Measurements from ENCODE around the gene CNOT6. TPM values are rescaled to one million over a fixed set of nuclear protein-coding genes. Genes with fewer than 3 reads are reported as not detected.

Gene CNOT6
- total and polyA plus RNA-seq, 8 donors: 4.7 to 38.2 (median 12.5) TPM

- intact Hi-C loops (cut with DNase I; ENCODE audit: low total_unique reads): no loop called here
- DNase-seq: no peak
- H3K4me1 ChIP-seq: peaks cover 0 to 6% (median 2%) of the 10 kb centered on the region in 4 donors
- peaks cover 0 to 22% (median 5%) of the 10 kb centered on the region in 3 donors for H3K27me3 ChIP-seq
- TF ChIP-seq POLR2AphosphoS5 (IDR thresholded peaks at IDR 0.05) (no peak), EP300 (IDR thresholded peaks at IDR 0.05) (no peak), CTCF (IDR thresholded peaks at IDR 0.05) (no peak), POLR2A (IDR thresholded peaks at IDR 0.05) (no peak)
- 75 to 85% (median 82%) methylated on average over 11 of the region's 11 CpGs for WGBS, 5 donors
- no peaks in the 10 kb centered on the region for H3K9me3 ChIP-seq
- H3K27ac ChIP-seq: no peak overlapping the region
- no peak overlapping the region for H3K4me3 ChIP-seq
- no peaks in the 10 kb centered on the region for H3K36me3 ChIP-seq
Measured at GRCh38 chr5:180613814-180614188, 119.6 kb downstream of the CNOT6 start.

DNA sequence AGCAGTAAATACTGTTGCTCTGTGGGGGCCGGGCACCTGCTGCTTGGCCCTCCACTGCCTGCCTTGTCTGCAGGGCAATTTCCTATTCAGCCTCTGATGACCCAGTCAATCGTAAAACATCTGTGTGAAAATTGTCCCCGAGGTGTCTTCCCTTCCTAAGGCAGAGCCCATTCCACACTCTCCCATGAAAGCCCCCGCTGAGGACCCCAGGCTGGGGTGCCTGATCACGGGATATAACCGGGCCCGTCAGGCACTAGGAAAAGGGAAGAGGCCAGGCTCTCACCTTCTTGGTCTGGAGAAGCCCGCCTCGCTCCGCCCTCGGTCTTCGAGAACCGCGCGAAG is 124.3 kb downstream of the CNOT6 start:
- H3K27ac ChIP-seq: no peak overlapping the region
- intact Hi-C loops (cut with DNase I; ENCODE audit: low total_unique reads): no loop called here
- peaks cover 0 to 48% (median 12%) of the 10 kb centered on the region in 3 donors for H3K27me3 ChIP-seq
- peaks cover 0 to 12% (median 5%) of the 10 kb centered on the region in 4 donors for H3K4me1 ChIP-seq
- TF ChIP-seq CTCF (IDR thresholded peaks at IDR 0.05) (no peak), EP300 (IDR thresholded peaks at IDR 0.05) (no peak), POLR2AphosphoS5 (IDR thresholded peaks at IDR 0.05) (no peak), POLR2A (IDR thresholded peaks at IDR 0.05) (no peak)
- H3K4me3 ChIP-seq: peak overlapping the region in 3 of 4 donors; percentile 19 to 40 (median 26)
- H3K36me3 ChIP-seq: no peaks in the 10 kb centered on the region
- no peaks in the 10 kb centered on the region for H3K9me3 ChIP-seq
- no peak for DNase-seq
- 24 to 37% (median 26%) methylated on average over 7 to 15 of the region's 15 CpGs for WGBS, 5 donors

DNA sequence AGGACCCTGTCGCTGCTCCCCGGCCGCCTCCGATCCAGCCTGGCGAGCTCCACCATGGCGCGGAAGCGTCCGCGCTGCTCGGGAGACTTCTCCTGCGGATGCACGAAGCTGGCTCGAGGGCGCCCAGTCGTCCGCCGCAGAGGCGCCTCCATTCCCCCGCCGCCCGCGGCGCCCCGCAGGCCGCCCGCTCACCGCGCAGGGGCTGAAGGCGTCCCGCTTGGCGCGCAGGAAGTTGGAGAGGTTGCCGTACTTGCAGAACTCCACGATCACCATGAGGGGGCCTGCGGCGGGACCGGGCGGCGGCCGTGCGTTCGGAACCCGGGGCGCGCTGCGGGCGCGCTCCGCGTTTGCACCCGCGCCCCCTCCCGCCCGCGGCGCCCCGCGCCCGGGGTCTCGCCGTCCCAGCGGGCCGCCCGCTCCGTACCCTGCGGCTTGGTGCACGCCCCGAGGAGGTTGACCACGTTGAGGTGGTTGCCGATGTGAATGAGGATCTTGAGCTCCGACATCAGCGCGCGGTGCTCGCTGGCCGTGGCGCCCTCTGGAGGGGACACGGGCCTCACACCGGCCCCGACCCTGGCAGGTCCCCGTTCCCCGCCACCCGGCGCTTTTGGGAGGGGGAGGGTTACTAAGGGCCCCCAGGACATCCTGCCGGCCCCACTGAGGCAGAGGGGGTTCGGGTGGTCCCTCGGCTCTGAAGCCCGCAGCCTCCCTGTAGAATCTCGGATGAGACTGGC is 124.8 kb downstream of the CNOT6 start:
- Histone ChIP-seq H3K36me3 (no peaks in the 10 kb centered on the region), H3K4me1 (peaks cover 0 to 12% (median 5%) of the 10 kb centered on the region in 4 donors), H3K27me3 (peaks cover 0 to 48% (median 12%) of the 10 kb centered on the region in 3 donors), H3K27ac (no peak overlapping the region), H3K9me3 (no peaks in the 10 kb centered on the region), H3K4me3 (peak overlapping the region in 3 of 4 donors; percentile 19 to 40 (median 26))
- WGBS, 5 donors: 14 to 23% (median 18%) methylated on average over 36 to 90 of the region's 90 CpGs
- intact Hi-C loops (cut with DNase I; ENCODE audit: low total_unique reads): no loop called here
- no peak for TF ChIP-seq POLR2AphosphoS5 (IDR thresholded peaks at IDR 0.05)
- no peak for TF ChIP-seq EP300 (IDR thresholded peaks at IDR 0.05)
- TF ChIP-seq POLR2A (IDR thresholded peaks at IDR 0.05): no peak
- no peak for TF ChIP-seq CTCF (IDR thresholded peaks at IDR 0.05)
- peak in 1 of 2 donors; percentile 71 for DNase-seq

DNA sequence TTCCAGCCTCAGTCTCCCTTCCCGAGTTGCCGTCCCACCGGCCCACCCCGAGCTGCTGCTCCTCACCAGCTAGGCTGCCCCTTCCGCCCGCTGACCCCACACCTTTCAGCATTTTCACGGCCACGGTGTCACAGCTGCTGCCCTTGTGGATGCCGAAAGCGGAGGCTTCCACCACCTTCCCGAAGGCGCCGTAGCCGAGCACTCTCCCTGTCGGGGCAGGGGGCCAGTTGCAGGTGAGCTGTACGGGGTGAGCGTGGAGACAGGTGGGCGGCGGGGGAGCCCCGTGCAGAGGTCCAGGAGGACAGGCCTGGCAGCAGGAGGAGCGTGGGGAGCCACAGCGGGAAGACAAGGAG is 125.4 kb downstream of the CNOT6 start:
- Histone ChIP-seq H3K4me3 (no peak overlapping the region), H3K27me3 (peaks cover 0 to 48% (median 12%) of the 10 kb centered on the region in 3 donors), H3K27ac (no peak overlapping the region), H3K9me3 (no peaks in the 10 kb centered on the region), H3K36me3 (no peaks in the 10 kb centered on the region), H3K4me1 (peaks cover 0 to 12% (median 5%) of the 10 kb centered on the region in 4 donors)
- 63 to 89% (median 75%) methylated on average over 22 of the region's 22 CpGs for WGBS, 5 donors
- no peak for TF ChIP-seq EP300 (IDR thresholded peaks at IDR 0.05)
- TF ChIP-seq POLR2AphosphoS5 (IDR thresholded peaks at IDR 0.05): no peak
- no peak for TF ChIP-seq CTCF (IDR thresholded peaks at IDR 0.05)
- no peak for TF ChIP-seq POLR2A (IDR thresholded peaks at IDR 0.05)
- intact Hi-C loops (cut with DNase I; ENCODE audit: low total_unique reads): no loop called here
- no peak for DNase-seq

Data from stomach (tissue), 9 donors.